HG03565 (cell line): ENCODE measurements around the gene EGR4.

Source experiments
- ATAC-seq: cut with Tn5 transposase; IDR thresholded peaks from one replicate; pipeline ENCODE4 v1.9.1; 2021; ENCODE audit warnings: mild to moderate bottlenecking, moderate library complexity; ENCODE audit not compliant: unreplicated experiment

EGR4 gene

DNA sequence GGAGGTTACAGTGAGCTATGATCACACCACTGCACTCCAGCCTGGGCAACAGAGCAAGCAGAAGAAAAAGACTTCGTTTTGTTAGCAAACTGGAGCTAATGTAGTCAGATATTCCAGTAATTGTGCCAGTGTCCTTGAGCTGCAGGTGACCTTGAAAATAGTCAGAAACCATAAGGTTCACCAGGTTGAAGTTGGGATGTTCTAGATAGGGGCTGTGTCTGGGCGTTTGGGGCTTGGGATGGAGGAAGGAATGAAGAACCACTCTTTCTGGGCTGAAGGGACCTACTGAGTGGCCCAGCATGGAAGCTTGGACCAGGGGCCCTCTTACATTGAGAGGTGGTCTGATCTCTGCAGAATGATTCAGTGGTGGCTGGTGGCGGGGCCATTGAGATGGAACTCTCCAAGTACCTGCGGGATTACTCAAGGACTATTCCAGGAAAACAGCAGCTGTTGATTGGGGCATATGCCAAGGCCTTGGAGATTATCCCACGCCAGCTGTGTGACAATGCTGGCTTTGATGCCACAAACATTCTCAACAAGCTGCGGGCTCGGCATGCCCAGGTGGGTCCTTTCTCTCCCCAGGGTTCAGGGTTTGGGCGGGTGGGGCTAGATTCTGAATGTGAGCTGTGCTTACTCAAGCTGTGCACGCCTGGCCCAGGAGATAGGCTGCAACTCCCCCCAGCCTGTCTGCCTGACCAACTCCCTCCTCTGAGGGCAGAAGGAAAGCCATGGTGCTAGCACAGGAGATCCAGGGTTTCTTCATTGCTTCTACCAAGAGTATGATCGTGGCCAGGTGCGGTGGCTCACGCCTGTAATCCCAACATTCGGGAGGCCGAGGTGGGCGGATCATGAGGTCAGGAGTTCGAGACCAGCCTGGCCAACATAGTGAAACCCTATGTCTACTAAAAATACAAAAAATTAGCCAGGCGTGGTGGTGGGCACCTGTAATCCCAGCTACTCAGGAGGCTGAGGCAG is 42.2 kb downstream of the EGR4 start:
- no peak for ATAC-seq

DNA sequence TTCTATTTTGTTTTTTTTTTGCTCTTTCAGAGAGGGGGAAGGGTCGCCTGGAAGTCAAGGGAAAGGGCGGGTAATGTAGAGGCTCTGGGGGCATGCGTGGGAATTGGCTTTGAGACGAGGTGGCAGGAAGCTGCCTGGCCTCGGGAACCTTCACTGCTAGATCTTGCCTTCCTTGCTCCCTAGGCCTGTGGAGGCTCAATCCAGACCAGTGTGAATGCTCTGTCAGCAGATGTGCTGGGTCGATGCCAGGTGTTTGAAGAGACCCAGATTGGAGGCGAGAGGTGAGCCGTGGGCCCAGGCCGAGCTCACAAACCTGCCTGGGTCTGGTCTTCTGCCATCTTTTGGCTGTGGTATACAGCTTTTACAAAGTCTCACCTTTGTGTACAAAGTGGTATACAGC is 43.7 kb downstream of the EGR4 start:
- no peak for ATAC-seq

- ATAC-seq = no peak
Measured at GRCh38 chr2:73246850-73247249, 46.5 kb downstream of the EGR4 start.

GRCh38 chr2:73244580-73244979 is 48.8 kb downstream of the EGR4 start:
- ATAC-seq = no peak

- ATAC-seq = no peak
Measured at GRCh38 chr2:73243884-73244570, 49.3 kb downstream of the EGR4 start.
